Measurements from ENCODE around the gene FAT1.
A peak's percentile ranks its signal among the peaks of the same experiment; 100 is the strongest.

Gene FAT1

DNA sequence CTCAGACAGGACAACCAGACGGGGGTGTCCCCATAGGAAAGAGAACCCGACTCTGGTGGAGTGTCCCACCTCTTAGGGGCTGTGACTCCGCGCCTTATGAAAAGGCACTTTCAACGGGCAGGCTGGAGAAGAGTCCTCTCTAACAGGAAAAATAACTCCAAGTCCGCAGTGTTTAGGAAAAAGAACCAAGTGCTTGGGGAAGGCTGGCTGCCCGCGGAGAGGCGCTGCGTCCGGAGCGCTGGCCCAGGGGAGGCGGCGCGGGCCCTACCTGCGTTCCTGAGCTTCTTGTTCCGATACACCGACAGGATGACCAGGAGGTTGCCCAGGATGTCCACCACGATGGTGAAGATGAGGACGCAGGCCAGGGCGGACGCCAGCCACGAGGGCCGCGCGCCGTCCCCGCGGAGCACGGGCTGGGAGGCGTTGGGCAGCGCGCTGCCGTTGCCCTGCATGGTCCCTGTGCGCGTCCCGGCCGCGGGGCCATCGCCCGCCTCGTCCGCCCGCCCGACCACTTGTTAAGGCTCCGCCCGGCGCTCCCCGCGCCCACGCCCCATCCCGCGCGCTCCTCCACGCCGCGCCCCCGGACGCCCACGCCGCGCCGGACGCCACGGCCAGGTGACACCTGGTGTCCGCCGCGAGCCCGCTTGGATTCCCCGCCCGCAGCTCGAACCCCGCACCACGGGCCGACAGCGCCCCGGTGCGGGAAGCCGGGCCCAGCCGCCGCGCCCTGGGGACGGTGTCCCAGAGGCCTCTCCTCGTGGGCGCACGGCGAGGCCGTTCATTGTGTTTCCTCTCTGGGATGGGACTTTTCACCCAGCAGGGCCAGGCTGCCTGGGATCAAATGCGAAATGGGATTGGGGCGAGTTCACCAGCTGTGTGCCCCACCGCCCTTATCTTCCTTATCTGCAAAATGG, 168.5 kb downstream of the FAT1 start, which contains the start of gene MTNR1A:
TSS of gene MTNR1A (minus strand) at position 654 of the 914 bp plus-strand sequence. CDS start at position 452, 202 bp downstream.
- no peak within 1 kb of the TSS for H3K27ac ChIP-seq (ENCODE audit: poor library complexity, severe bottlenecking)
- H3K4me3 ChIP-seq (ENCODE audit: severe bottlenecking), result peak within 1 kb of the TSS; percentile 44
- ATAC-seq (ENCODE audit: low read depth) (peak; percentile 66), DNase-seq (ENCODE audit: low spot score) (no peak)
- TF ChIP-seq, protein P1, sequence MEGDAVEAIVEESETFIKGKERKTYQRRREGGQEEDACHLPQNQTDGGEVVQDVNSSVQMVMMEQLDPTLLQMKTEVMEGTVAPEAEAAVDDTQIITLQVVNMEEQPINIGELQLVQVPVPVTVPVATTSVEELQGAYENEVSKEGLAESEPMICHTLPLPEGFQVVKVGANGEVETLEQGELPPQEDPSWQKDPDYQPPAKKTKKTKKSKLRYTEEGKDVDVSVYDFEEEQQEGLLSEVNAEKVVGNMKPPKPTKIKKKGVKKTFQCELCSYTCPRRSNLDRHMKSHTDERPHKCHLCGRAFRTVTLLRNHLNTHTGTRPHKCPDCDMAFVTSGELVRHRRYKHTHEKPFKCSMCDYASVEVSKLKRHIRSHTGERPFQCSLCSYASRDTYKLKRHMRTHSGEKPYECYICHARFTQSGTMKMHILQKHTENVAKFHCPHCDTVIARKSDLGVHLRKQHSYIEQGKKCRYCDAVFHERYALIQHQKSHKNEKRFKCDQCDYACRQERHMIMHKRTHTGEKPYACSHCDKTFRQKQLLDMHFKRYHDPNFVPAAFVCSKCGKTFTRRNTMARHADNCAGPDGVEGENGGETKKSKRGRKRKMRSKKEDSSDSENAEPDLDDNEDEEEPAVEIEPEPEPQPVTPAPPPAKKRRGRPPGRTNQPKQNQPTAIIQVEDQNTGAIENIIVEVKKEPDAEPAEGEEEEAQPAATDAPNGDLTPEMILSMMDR (IDR thresholded peaks at IDR 0.05; ENCODE audit: poor library complexity, severe bottlenecking), result peak; percentile 19
- H3K36me3 ChIP-seq (ENCODE audit: low read depth), result no peaks in the 10 kb centered on the region
- H3K4me1 ChIP-seq (ENCODE audit: insufficient read depth, poor library complexity, severe bottlenecking), result no peaks in the 10 kb centered on the region
- H3K9me3 ChIP-seq (ENCODE audit: severe bottlenecking), result no peaks in the 10 kb centered on the region
- no peaks in the 10 kb centered on the region for H3K27me3 ChIP-seq (ENCODE audit: insufficient read depth, poor library complexity, severe bottlenecking)

DNA sequence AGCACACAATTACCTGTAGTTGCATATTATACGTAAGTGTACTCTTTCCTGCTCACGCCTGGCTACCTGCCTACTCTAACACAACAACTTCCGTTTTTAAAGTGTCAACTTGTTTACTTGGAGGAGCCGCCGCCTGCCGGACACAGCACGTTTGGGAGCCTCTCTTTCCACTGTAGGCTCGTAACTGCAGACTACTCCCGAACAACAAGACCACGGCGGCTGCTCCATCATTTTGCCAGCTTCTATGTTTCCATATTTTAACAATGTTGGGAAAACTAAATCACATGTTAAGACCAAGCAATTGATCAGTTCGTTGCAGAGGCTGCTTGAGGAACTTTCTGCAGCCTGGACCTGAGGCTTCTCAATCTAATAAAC, 169.1 kb downstream of the FAT1 start:
- H3K27ac ChIP-seq (ENCODE audit: poor library complexity, severe bottlenecking), result no peak overlapping the region
- H3K36me3 ChIP-seq (ENCODE audit: low read depth), result no peaks in the 10 kb centered on the region
- peak overlapping the region; percentile 44 for H3K4me3 ChIP-seq (ENCODE audit: severe bottlenecking)
- TF ChIP-seq, protein P1 (IDR thresholded peaks at IDR 0.05; ENCODE audit: poor library complexity, severe bottlenecking), result no peak
- no peak for DNase-seq (ENCODE audit: low spot score)
- ATAC-seq (ENCODE audit: low read depth), result peak; percentile 63
- H3K4me1 ChIP-seq (ENCODE audit: insufficient read depth, poor library complexity, severe bottlenecking), result no peaks in the 10 kb centered on the region
- no peaks in the 10 kb centered on the region for H3K9me3 ChIP-seq (ENCODE audit: severe bottlenecking)
- no peaks in the 10 kb centered on the region for H3K27me3 ChIP-seq (ENCODE audit: insufficient read depth, poor library complexity, severe bottlenecking)

DNA sequence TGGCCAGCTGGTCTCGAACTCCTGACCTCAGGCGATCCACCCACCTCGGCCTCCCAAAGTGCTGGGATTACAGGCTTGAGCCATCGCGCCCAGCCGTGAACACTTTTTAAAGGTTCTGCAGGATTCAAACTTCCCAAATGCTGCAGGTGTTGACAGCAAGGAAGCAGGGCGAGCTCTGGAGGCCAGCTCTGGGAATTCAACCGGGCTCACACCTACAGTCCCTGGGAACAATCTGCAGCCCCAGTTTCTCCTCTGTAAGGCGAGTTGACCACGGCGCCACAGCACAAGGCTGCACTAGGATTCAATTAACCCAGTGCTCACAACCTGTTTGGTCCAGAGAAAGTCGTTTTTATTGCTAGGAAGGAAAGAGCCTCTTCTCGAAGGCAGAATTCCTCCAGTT, 169.9 kb downstream of the FAT1 start:
- DNase-seq (ENCODE audit: low spot score), result no peak
- Histone ChIP-seq H3K27ac (ENCODE audit: poor library complexity, severe bottlenecking) (no peak overlapping the region), H3K27me3 (ENCODE audit: insufficient read depth, poor library complexity, severe bottlenecking) (no peaks in the 10 kb centered on the region), H3K4me3 (ENCODE audit: severe bottlenecking) (no peak overlapping the region), H3K4me1 (ENCODE audit: insufficient read depth, poor library complexity, severe bottlenecking) (no peaks in the 10 kb centered on the region), H3K36me3 (ENCODE audit: low read depth) (no peaks in the 10 kb centered on the region), H3K9me3 (ENCODE audit: severe bottlenecking) (no peaks in the 10 kb centered on the region)
- TF ChIP-seq, protein P1 (IDR thresholded peaks at IDR 0.05; ENCODE audit: poor library complexity, severe bottlenecking), result no peak
- no peak for ATAC-seq (ENCODE audit: low read depth)

DNA sequence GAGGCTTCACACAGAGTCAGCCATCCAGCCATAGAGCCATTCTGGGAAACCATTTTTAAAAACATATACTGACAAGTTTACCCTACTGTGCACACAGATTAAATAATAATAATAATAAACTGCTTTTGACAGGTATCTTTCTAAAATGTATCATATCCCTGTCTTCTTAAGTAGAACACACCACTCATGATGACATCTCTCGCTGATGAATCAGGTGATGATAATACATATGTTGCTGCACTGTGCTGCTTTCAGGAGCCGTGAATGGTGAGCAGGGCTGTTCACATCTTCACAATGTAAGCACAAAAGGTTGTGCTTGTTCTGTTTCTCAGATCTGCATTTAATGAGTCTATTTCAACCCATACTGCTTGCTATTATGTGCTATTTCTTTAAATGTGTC, 171.8 kb downstream of the FAT1 start:
- H3K4me3 ChIP-seq (ENCODE audit: severe bottlenecking), result no peak overlapping the region
- H3K36me3 ChIP-seq (ENCODE audit: low read depth), result no peaks in the 10 kb centered on the region
- TF ChIP-seq, protein P1 (IDR thresholded peaks at IDR 0.05; ENCODE audit: poor library complexity, severe bottlenecking), result no peak
- no peak for ATAC-seq (ENCODE audit: low read depth)
- no peak overlapping the region for H3K27ac ChIP-seq (ENCODE audit: poor library complexity, severe bottlenecking)
- no peak for DNase-seq (ENCODE audit: low spot score)
- no peaks in the 10 kb centered on the region for H3K27me3 ChIP-seq (ENCODE audit: insufficient read depth, poor library complexity, severe bottlenecking)
- no peaks in the 10 kb centered on the region for H3K9me3 ChIP-seq (ENCODE audit: severe bottlenecking)
- no peaks in the 10 kb centered on the region for H3K4me1 ChIP-seq (ENCODE audit: insufficient read depth, poor library complexity, severe bottlenecking)

DNA sequence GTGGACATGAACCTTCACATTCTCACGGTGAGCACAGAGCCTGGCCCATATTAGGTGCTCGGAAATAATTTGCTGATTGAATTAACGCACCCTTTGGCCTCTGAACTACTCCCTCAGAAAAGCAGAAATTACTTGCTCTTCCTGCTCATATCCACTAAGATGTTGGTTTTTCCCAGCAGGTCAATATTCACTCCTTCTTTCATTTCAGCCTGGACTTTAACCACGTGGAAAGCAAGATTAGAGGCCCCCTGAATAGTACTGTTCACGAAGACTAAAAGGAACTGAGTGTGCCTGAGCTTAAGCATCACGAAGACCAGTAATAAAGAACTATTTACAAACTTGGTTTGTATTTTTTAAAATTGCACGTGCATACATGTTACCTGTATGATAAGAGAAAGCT, 178.2 kb downstream of the FAT1 start:
- Histone ChIP-seq H3K9me3 (ENCODE audit: severe bottlenecking) (no peaks in the 10 kb centered on the region), H3K36me3 (ENCODE audit: low read depth) (no peaks in the 10 kb centered on the region), H3K27me3 (ENCODE audit: insufficient read depth, poor library complexity, severe bottlenecking) (no peaks in the 10 kb centered on the region), H3K27ac (ENCODE audit: poor library complexity, severe bottlenecking) (no peak overlapping the region), H3K4me1 (ENCODE audit: insufficient read depth, poor library complexity, severe bottlenecking) (no peaks in the 10 kb centered on the region), H3K4me3 (ENCODE audit: severe bottlenecking) (no peak overlapping the region)
- no peak for ATAC-seq (ENCODE audit: low read depth)
- no peak for DNase-seq (ENCODE audit: low spot score)
- TF ChIP-seq, protein P1 (IDR thresholded peaks at IDR 0.05; ENCODE audit: poor library complexity, severe bottlenecking), result no peak
